HFFc6 (cell line): ENCODE data around the gene CTLA4. TPM values are rescaled to one million over a fixed set of nuclear protein-coding genes. Genes with fewer than 3 reads are reported as not detected.

Experiments used
- DNase-seq: peaks from one replicate; pipeline ENCODE4 v3.0.0-alpha.2; 2018
- H3K27ac Mint-ChIP-seq: 2 replicates; pipeline ENCODE4 v1.8.0; 2020; ENCODE audit warnings: mild to moderate bottlenecking, mixed read lengths
- H3K27me3 Mint-ChIP-seq: 2 replicates; pipeline ENCODE4 v1.8.0; 2021; ENCODE audit warnings: mild to moderate bottlenecking, moderate library complexity, mixed read lengths; ENCODE audit not compliant: insufficient read depth
- H3K36me3 Mint-ChIP-seq: 2 replicates; pipeline ENCODE4 v1.8.0; 2021; ENCODE audit warnings: low read depth, mixed read lengths
- H3K4me1 Mint-ChIP-seq: 2 replicates; pipeline ENCODE4 v1.8.0; 2020; ENCODE audit warnings: low read depth, mixed read lengths
- H3K4me3 Mint-ChIP-seq: 2 replicates; pipeline ENCODE4 v1.8.0; 2020; ENCODE audit warnings: mild to moderate bottlenecking, moderate library complexity, mixed read lengths
- H3K9me3 Mint-ChIP-seq: 2 replicates; pipeline ENCODE4 v1.8.0; 2020; ENCODE audit warnings: mild to moderate bottlenecking, mixed read lengths
- total RNA-seq, 6 experiments: library from RNA; stranded (reverse); fragmentation: NEBNext Ultra II Directional; extraction: Animal tissue kit (Norgen Biotek cat#: 25700); gene quantifications; 2 replicates in 1 of 6; 3 replicates in 5 of 6; pipeline ENCODE4 v1.2.3, GENCODE V29; 2021
- TF ChIP-seq, protein P1 (sequence below): fragments of 200-600 bp; sonication (generic); IDR thresholded peaks from 2 replicates; pipeline ENCODE4 v1.5.0; 2021; ENCODE audit warnings: antibody characterized with exemption, mild to moderate bottlenecking

The CTLA4 gene
- total RNA-seq, 6 experiments from 2014 or later, result not detected

DNA sequence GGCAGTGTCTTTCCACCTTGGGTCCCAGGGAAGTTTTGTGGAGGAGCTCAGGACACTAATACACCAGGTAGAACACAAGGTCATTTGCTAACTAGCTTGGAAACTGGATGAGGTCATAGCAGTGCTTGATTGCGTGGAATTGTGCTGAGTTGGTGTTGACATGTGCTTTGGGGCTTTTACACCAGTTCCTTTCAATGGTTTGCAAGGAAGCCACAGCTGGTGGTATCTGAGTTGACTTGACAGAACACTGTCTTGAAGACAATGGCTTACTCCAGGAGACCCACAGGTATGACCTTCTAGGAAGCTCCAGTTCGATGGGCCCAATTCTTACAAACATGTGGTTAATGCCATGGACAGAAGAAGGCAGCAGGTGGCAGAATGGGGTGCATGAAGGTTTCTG, 5.9 kb downstream of the CTLA4 start:
- Mint-ChIP-seq H3K36me3 (no peaks in the 10 kb centered on the region), H3K4me1 (no peaks in the 10 kb centered on the region), H3K27ac (no peak overlapping the region), H3K4me3 (no peak overlapping the region), H3K27me3 (peaks cover 21% of the 10 kb centered on the region), H3K9me3 (no peaks in the 10 kb centered on the region)
- no peak for DNase-seq
- TF ChIP-seq, protein P1, sequence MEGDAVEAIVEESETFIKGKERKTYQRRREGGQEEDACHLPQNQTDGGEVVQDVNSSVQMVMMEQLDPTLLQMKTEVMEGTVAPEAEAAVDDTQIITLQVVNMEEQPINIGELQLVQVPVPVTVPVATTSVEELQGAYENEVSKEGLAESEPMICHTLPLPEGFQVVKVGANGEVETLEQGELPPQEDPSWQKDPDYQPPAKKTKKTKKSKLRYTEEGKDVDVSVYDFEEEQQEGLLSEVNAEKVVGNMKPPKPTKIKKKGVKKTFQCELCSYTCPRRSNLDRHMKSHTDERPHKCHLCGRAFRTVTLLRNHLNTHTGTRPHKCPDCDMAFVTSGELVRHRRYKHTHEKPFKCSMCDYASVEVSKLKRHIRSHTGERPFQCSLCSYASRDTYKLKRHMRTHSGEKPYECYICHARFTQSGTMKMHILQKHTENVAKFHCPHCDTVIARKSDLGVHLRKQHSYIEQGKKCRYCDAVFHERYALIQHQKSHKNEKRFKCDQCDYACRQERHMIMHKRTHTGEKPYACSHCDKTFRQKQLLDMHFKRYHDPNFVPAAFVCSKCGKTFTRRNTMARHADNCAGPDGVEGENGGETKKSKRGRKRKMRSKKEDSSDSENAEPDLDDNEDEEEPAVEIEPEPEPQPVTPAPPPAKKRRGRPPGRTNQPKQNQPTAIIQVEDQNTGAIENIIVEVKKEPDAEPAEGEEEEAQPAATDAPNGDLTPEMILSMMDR, result no peak

DNA sequence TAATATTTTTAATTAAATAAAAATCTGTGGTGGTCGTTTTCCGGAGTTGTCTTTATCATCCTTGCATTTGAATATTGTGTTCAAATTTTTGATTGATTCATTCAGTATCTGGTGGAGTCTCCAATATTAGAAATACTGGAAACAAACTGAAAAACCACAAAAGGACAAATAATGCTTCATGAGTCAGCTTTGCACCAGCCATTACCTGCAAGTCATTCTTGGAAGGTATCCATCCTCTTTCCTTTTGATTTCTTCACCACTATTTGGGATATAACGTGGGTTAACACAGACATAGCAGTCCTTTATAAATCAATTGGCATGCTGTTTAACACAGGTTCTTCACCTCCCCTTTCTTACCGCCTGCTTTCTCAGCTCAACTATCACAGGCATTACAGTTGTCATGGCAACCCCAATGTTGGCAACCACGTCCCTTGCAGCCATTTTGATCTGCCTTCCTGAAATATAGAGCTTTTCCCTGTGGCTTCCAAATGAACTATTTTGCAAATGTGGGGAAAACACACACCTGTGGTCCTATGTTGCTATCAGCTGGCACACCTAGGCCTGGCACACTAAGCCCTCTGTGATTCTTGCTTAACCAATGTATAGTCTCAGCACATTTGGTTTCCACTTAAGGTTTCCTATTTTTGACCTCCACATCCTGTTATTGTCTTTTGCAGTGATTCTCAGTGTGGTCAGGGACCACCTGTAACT, 6.5 kb downstream of the CTLA4 start:
- Mint-ChIP-seq H3K27ac (no peak overlapping the region), H3K9me3 (no peaks in the 10 kb centered on the region), H3K4me3 (no peak overlapping the region), H3K36me3 (no peaks in the 10 kb centered on the region), H3K4me1 (no peaks in the 10 kb centered on the region), H3K27me3 (peaks cover 18% of the 10 kb centered on the region)
- no peak for DNase-seq
- TF ChIP-seq, protein P1, result no peak

DNA sequence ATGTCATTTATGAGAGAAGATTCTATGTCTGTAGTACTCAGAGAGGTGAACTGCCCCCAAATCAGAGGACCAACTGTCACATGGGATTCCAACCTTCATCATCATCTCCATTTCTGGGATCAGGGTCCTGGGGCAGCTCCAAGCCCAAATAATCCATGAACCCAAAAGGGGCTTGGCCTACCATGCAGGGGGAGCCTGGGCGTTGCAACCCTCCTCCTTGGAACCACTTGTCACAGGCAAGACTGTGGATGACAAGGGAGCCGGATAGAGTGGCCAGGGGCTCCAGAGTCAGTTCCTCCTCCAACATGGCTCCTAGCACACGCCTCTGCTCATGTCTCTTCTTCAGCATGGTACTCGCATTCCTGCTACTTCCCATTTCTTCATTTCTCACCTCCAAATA, 7.9 kb downstream of the CTLA4 start:
- no peak overlapping the region for H3K27ac Mint-ChIP-seq

DNA sequence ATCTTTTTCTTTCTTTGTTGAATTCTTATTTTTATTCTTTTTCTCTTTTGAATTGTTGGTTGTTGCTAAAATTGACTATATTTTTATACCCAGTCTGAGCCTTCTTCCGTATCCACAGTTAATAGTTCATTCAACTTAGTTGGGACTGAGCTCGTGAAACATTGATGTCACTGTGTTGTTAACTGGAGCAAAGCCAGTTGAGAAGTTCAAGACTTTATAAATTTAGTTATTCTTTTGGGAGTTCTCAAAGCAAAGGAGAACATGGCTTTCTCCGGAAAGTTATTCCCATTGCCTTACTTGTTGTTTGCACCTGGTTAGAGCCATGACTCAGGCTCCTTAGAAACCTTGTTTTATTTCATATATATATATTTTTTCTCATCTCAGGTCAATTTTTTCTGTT, 8.8 kb downstream of the CTLA4 start:
- Mint-ChIP-seq H3K36me3 (no peaks in the 10 kb centered on the region), H3K27ac (no peak overlapping the region), H3K9me3 (no peaks in the 10 kb centered on the region), H3K27me3 (peaks cover 6% of the 10 kb centered on the region), H3K4me1 (no peaks in the 10 kb centered on the region), H3K4me3 (no peak overlapping the region)
- TF ChIP-seq, protein P1, result no peak
- DNase-seq, result no peak

More for the DNA sequence above, 7.9 kb downstream of the CTLA4 start:
- no peaks in the 10 kb centered on the region for H3K4me1 Mint-ChIP-seq
- no peak overlapping the region for H3K4me3 Mint-ChIP-seq
- H3K36me3 Mint-ChIP-seq, result no peaks in the 10 kb centered on the region
- H3K9me3 Mint-ChIP-seq, result no peaks in the 10 kb centered on the region
- peaks cover 8% of the 10 kb centered on the region for H3K27me3 Mint-ChIP-seq
- TF ChIP-seq, protein P1, result no peak
- DNase-seq, result no peak

DNA sequence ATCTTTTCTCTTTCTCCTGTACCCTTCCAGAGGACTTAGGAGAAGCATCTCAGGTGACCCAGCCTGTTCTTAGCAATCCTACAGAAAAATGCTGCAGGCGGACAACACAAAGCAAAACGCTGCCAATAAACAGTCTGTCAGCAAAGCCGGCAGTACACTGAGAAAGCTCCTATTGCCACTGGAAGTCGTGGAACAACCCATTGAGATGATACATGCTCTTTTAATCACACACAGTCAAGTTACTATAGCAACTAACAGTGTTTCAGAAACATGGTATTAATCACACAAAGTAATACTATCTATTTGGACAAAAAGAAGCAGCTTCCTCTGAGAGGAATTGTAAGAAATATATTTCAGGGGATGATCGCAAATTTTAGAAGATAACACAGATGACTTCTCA, 10.5 kb downstream of the CTLA4 start:
- peaks cover 14% of the 10 kb centered on the region for H3K27me3 Mint-ChIP-seq
- no peaks in the 10 kb centered on the region for H3K4me1 Mint-ChIP-seq
- H3K27ac Mint-ChIP-seq, result no peak overlapping the region
- peak; percentile 21 for DNase-seq
- H3K36me3 Mint-ChIP-seq, result no peaks in the 10 kb centered on the region
- H3K9me3 Mint-ChIP-seq, result no peaks in the 10 kb centered on the region
- H3K4me3 Mint-ChIP-seq, result no peak overlapping the region
- TF ChIP-seq, protein P1, result no peak
